Stimulated activated effector memory CD8-positive, alpha-beta T cell treated with anti-CD3 and anti-CD28 coated beads, Interleukin-12 subunit alpha, Interleukin-12 subunit beta, amount 100 ng/mL, for 72 hours (primary cell): ENCODE measurements around the gene TRIO.
"Not testable (repeated sequence)": the region's sequence is repeated elsewhere in the genome, so short reads cannot be mapped to it uniquely, and the experiment has no call there.

Source experiments
- ATAC-seq: fragments of 150-1000 bp; cut with Tn5 transposase; 2 replicates; pipeline ENCODE4 v1.10.0; 2021
- DNase-seq, 2 donors: peaks; one replicate each; pipeline ENCODE4 v3.0.0; 2021 to 2022; ENCODE audit warnings: low spot score in 2 of 2
- H3K27ac Mint-ChIP-seq: one replicate; pipeline ENCODE4 v1.8.0; 2022; ENCODE audit warnings: mild to moderate bottlenecking, mixed read lengths
- H3K36me3 Mint-ChIP-seq: one replicate; pipeline ENCODE4 v1.8.0; 2022; ENCODE audit warnings: mild to moderate bottlenecking, mixed read lengths
- H3K4me1 Mint-ChIP-seq: one replicate; pipeline ENCODE4 v1.8.0; 2022; ENCODE audit warnings: mixed read lengths
- H3K4me3 Mint-ChIP-seq: one replicate; pipeline ENCODE4 v1.8.0; 2022; ENCODE audit warnings: mild to moderate bottlenecking, mixed read lengths
- H3K9me3 Mint-ChIP-seq: one replicate; pipeline ENCODE4 v1.8.0; 2022; ENCODE audit warnings: mixed read lengths

The TRIO gene

DNA sequence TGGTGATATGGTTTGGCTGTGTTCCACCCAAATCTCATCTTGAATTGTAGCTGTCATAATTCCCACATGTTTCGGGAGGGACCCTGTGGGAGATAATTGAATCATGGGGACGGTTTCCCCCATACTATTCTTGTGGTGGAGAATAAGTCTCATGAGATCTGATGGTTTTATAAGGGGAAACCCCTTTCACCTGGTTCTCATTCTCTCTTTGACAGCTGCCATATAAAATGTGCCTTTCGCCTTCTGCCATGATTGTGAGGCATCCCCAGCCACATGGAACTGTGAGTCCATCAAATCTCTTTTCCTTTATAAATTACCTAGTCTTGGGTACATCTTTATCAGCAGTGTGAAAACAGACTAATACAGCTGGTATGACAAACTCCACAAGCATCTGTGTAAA lies 411.1 kb downstream of the TRIO start:
- not testable (repeated sequence) for ATAC-seq, H3K9me3 Mint-ChIP-seq, DNase-seq, H3K27ac Mint-ChIP-seq, H3K36me3 Mint-ChIP-seq, H3K4me3 Mint-ChIP-seq, H3K4me1 Mint-ChIP-seq

DNA sequence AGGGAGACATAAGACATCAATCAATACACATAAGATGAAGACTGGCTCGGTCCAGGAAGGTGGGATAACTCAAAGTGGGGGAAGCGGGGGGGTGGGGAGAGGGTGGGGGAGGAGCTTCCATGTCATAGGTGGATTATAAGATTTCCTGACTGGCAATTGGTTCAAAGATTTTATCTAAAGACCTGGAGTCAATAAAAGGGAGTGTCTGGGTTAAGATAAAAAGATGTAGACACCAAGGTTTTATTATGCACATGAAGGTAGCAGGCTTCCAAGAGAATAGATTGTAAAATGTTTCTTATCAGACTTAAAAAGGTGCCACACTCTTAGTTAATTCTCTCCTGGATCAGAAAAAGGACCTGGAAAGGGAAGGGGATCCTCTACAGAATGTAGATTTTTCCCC lies 412.9 kb downstream of the TRIO start:
- Mint-ChIP-seq H3K4me1 (peaks cover 13% of the 10 kb centered on the region), H3K9me3 (no peaks in the 10 kb centered on the region)

DNA sequence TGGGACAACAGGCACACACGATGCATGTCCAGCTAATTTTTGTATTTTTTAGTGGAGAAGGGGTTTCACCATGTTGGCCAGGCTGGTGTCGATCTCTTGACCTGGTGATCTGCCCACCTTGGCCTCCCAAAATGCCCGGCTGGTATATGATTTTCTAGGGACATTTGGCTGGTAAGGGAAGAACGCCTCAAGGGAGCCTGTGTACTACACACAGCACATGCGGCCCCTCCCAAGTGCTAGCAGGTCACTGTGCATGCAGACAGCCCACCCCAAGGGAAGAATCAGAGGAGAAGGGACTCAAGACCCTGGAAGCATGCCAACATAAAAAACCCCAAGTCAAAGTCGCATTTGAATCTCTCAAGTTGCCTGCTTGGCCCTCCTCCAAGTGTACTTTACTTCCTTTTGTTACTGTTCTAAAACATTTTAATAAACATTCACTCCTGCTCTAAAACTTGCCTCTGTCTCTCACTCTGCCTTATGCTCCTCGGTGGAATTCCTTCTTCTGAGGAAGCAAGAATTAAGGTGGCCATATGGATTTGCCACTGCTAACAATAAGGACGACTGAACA lies 414.1 kb downstream of the TRIO start:
- ATAC-seq: no peak
- no peak for DNase-seq
- H3K27ac Mint-ChIP-seq: no peak overlapping the region
- no peaks in the 10 kb centered on the region for H3K9me3 Mint-ChIP-seq
- H3K4me3 Mint-ChIP-seq: no peak overlapping the region
- H3K4me1 Mint-ChIP-seq: peaks cover 13% of the 10 kb centered on the region
- no peaks in the 10 kb centered on the region for H3K36me3 Mint-ChIP-seq

More for the DNA sequence above, 412.9 kb downstream of the TRIO start:
- Mint-ChIP-seq H3K27ac (no peak overlapping the region), H3K4me3 (no peak overlapping the region), H3K36me3 (no peaks in the 10 kb centered on the region)
- ATAC-seq: no peak
- DNase-seq: no peak

DNA sequence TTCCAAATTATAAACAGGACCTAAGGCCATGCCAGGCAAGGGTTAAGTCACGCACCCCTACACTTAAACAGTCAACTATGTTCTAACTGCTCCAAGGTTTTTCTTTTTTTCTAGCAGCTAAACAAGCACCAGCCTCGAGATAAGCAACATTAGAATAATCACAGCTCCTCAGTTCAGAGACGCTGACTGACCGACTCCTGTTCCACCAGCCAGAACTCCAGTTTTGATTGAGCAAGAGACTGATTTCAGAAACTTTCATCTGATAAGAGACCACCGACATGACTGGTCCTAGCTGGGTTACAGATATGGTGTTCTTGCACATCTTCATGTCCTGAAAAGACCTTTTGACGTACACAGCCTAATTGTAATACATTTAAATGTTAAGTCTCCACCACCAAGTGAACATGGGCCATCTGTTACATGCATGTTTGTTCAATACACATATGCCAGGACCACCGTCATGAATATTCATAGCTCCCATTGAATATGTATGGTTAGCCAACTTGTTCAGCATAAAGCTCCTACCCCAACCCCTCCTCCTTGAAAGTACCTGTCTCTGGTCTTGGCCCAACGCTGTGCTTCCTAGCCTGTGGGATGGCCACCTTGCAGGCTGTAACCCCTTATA lies 414.8 kb downstream of the TRIO start:
- DNase-seq (no peak), ATAC-seq (no peak)
- Mint-ChIP-seq H3K4me3 (no peak overlapping the region), H3K27ac (no peak overlapping the region), H3K4me1 (peaks cover 13% of the 10 kb centered on the region), H3K9me3 (no peaks in the 10 kb centered on the region), H3K36me3 (no peaks in the 10 kb centered on the region)
